Measurements from ENCODE around the gene ATP5F1C. TPM values are rescaled to one million over a fixed set of nuclear protein-coding genes. Genes with fewer than 3 reads are reported as not detected.
"Not testable (repeated sequence)": the region's sequence is repeated elsewhere in the genome, so short reads cannot be mapped to it uniquely, and the experiment has no call there.

ATP5F1C gene
- total RNA-seq, result 100 to 1,000 TPM; 463 to 537 TPM
- long read RNA-seq, transcript ATP5F1C-202 (10 exons, 1,163 nt), result major isoform, 381 of 424 reads
- long read RNA-seq, partial matches to known transcripts, result 24 of 424 reads
- long read RNA-seq, other reads (novel, unspliced or antisense), result 16 of 424 reads

- intact Hi-C loops (cut with DNase I, micrococcal nuclease), result no loop called here
- peak; percentile 94 for ATAC-seq
- DNase-seq, result peak; percentile 97 to 98
These were observed at the start of gene ATP5F1C, which contains the start of gene KIN for GRCh38 chr10:7787857-7788638. TSS of gene ATP5F1C (plus strand) at chr10:7788177. CDS start at chr10:7788208, 31 bp downstream. TSS of gene KIN (minus strand) at chr10:7787993. CDS start at chr10:7787933, 60 bp downstream.

GRCh38 chr10:7738536-7739407, 49.2 kb upstream of the ATP5F1C start:
- intact Hi-C loops (cut with DNase I, micrococcal nuclease), result no loop called here
- ATAC-seq, result no peak
- no peak for DNase-seq

- intact Hi-C loops (cut with DNase I, micrococcal nuclease), result no loop called here
- ATAC-seq, result no peak
- DNase-seq, result no peak
These were observed 43.7 kb upstream of the ATP5F1C start for GRCh38 chr10:7744307-7744706.

- DNase-seq; intact Hi-C loops (cut with DNase I, micrococcal nuclease); ATAC-seq: not testable (repeated sequence)
These were observed 39.3 kb upstream of the ATP5F1C start for GRCh38 chr10:7748637-7749036.

GRCh38 chr10:7750222-7750621, 37.8 kb upstream of the ATP5F1C start:
- ATAC-seq (no peak), DNase-seq (no peak)
- intact Hi-C loops (cut with DNase I, micrococcal nuclease), result no loop called here

- intact Hi-C loops (cut with DNase I, micrococcal nuclease), result no loop called here
- no peak for ATAC-seq
- DNase-seq, result no peak
These were observed 35.7 kb upstream of the ATP5F1C start for GRCh38 chr10:7752251-7752650.

- intact Hi-C loops (cut with DNase I, micrococcal nuclease), result no loop called here
- no peak for DNase-seq
- no peak for ATAC-seq
These were observed 32.9 kb upstream of the ATP5F1C start for GRCh38 chr10:7755103-7755502.

GRCh38 chr10:7756360-7756992, 31.5 kb upstream of the ATP5F1C start:
- intact Hi-C loops (cut with DNase I, micrococcal nuclease), result no loop called here
- DNase-seq (peak; percentile 35 to 48), ATAC-seq (peak; percentile 99)

- no peak for DNase-seq
- intact Hi-C loops (cut with DNase I, micrococcal nuclease), result no loop called here
- no peak for ATAC-seq
These were observed 24.0 kb upstream of the ATP5F1C start for GRCh38 chr10:7763929-7764328.

GRCh38 chr10:7766241-7766640, 21.7 kb upstream of the ATP5F1C start:
- intact Hi-C loops (cut with DNase I, micrococcal nuclease), result no loop called here
- ATAC-seq, result no peak
- no peak for DNase-seq

- intact Hi-C loops (cut with DNase I, micrococcal nuclease), result no loop called here
- ATAC-seq, result no peak
- no peak for DNase-seq
These were observed 20.8 kb upstream of the ATP5F1C start for GRCh38 chr10:7767209-7767608.

GRCh38 chr10:7768417-7768816, 19.6 kb upstream of the ATP5F1C start:
- ATAC-seq (no peak), DNase-seq (no peak)
- intact Hi-C loops (cut with DNase I, micrococcal nuclease), result no loop called here

- ATAC-seq, result peak; percentile 90
- DNase-seq, result peak; percentile 43 to 62
- intact Hi-C loops (cut with DNase I, micrococcal nuclease), result no loop called here
These were observed 13.9 kb upstream of the ATP5F1C start for GRCh38 chr10:7773845-7774801.

- DNase-seq (no peak), ATAC-seq (no peak)
- intact Hi-C loops (cut with DNase I, micrococcal nuclease), result no loop called here
These were observed 11.2 kb upstream of the ATP5F1C start for GRCh38 chr10:7776777-7777176.

GRCh38 chr10:7782194-7782593, 5.8 kb upstream of the ATP5F1C start:
- DNase-seq; ATAC-seq; intact Hi-C loops (cut with DNase I, micrococcal nuclease): not testable (repeated sequence)

GRCh38 chr10:7786430-7786829, 1.5 kb upstream of the ATP5F1C start:
- DNase-seq, result no peak
- intact Hi-C loops (cut with DNase I, micrococcal nuclease), result no loop called here

GRCh38 chr10:7787150-7787856, 674 bp upstream of the ATP5F1C start:
- ATAC-seq, result peak; percentile 21
- DNase-seq, result no peak
- intact Hi-C loops (cut with DNase I, micrococcal nuclease), result no loop called here

More at GRCh38 chr10:7786430-7786829, 1.5 kb upstream of the ATP5F1C start:
- ATAC-seq, result no peak
